D721Med (cell line): ENCODE results near the gene CBL.
A peak's percentile ranks its signal among the peaks of the same experiment; 100 is the strongest.

Source experiments
- DNase-seq: peaks from one replicate; pipeline ENCODE4 v3.0.0; 2011; ENCODE audit warnings: low spot score; ENCODE audit not compliant: insufficient read length
- FAIRE-seq: peaks from 2 replicates; lab custom pipeline; 2011; peaks lifted over from hg19 to GRCh38; lab: Jason Lieb, UNC
- CTCF ChIP-seq: IDR thresholded peaks from 2 replicates; pipeline ENCODE4 v1.5.1; 2012; ENCODE audit warnings: mild to moderate bottlenecking, control low read depth; ENCODE audit not compliant: insufficient read depth; ENCODE audit errors: missing control alignments

The CBL gene

GRCh38 chr11:119347940-119348605 is 141.9 kb downstream of the CBL start:
- no peak for TF ChIP-seq CTCF
- DNase-seq (no peak), FAIRE-seq (no peak)

- DNase-seq (no peak), FAIRE-seq (no peak)
- TF ChIP-seq CTCF = no peak
Observed at GRCh38 chr11:119350302-119350701, 144.2 kb downstream of the CBL start.

GRCh38 chr11:119351232-119351631 is 145.1 kb downstream of the CBL start:
- DNase-seq (no peak), FAIRE-seq (no peak)
- no peak for TF ChIP-seq CTCF

GRCh38 chr11:119352857-119353260 is 146.7 kb downstream of the CBL start:
- FAIRE-seq = peak; percentile 46
- TF ChIP-seq CTCF = no peak
- DNase-seq = no peak

- no peak for DNase-seq
- no peak for TF ChIP-seq CTCF
- no peak for FAIRE-seq
Observed at GRCh38 chr11:119355091-119355843, 149.1 kb downstream of the CBL start.

GRCh38 chr11:119356349-119357031 is 150.4 kb downstream of the CBL start:
- FAIRE-seq = no peak
- peak; percentile 91 for DNase-seq
- peak; percentile 76 for TF ChIP-seq CTCF

- TF ChIP-seq CTCF = no peak
- no peak for FAIRE-seq
Observed at GRCh38 chr11:119357074-119357473, 150.9 kb downstream of the CBL start.

More at GRCh38 chr11:119357074-119357473, 150.9 kb downstream of the CBL start:
- no peak for DNase-seq
